OCI-LY1 (cell line): ENCODE data around the gene LDLRAD4.

Source experiments
- H2AFZ ChIP-seq: fragments of 200-600 bp; sonication (generic), shearing (Covaris generic); 2 replicates; pipeline ENCODE4 v1.6.0; 2014; ENCODE audit warnings: antibody characterized with exemption, mild to moderate bottlenecking, low read length
- H3F3A ChIP-seq: fragments of 200-600 bp; sonication (generic), shearing (Covaris generic); 2 replicates; pipeline ENCODE4 v1.6.0; 2014; ENCODE audit warnings: mild to moderate bottlenecking, antibody characterized with exemption, low read length, moderate library complexity; ENCODE audit not compliant: insufficient read depth
- H3K27ac ChIP-seq: fragments of 200-600 bp; sonication (generic); 2 replicates; pipeline ENCODE4 v1.5.1; 2014; ENCODE audit warnings: low read length, mixed run types, mild to moderate bottlenecking, low read depth; ENCODE audit not compliant: poor library complexity, severe bottlenecking
- H3K27me3 ChIP-seq: fragments of 200-600 bp; sonication (generic); 2 replicates; pipeline ENCODE4 v1.6.0; 2014; ENCODE audit warnings: antibody characterized with exemption, mild to moderate bottlenecking, low read length, moderate library complexity; ENCODE audit not compliant: insufficient read depth
- H3K36me3 ChIP-seq: fragments of 200-600 bp; sonication (generic); 2 replicates; pipeline ENCODE4 v1.6.1; 2014; ENCODE audit warnings: mild to moderate bottlenecking, antibody characterized with exemption, low read length, moderate library complexity, mixed read lengths; ENCODE audit not compliant: insufficient read depth
- H3K4me1 ChIP-seq: fragments of 200-600 bp; sonication (generic); 2 replicates; pipeline ENCODE4 v1.5.1; 2014; ENCODE audit warnings: mild to moderate bottlenecking, low read length, moderate library complexity; ENCODE audit not compliant: insufficient read depth, severe bottlenecking
- H3K4me2 ChIP-seq: fragments of 200-600 bp; sonication (generic), shearing (Covaris generic); 2 replicates; pipeline ENCODE4 v1.6.1; 2014; ENCODE audit warnings: low read length
- H3K4me3 ChIP-seq: fragments of 200-600 bp; sonication (generic); 2 replicates; pipeline ENCODE4 v1.5.1; 2014; ENCODE audit warnings: low read length, low read depth, mild to moderate bottlenecking, mixed read lengths; ENCODE audit not compliant: poor library complexity, severe bottlenecking
- H3K79me2 ChIP-seq: fragments of 200-600 bp; shearing (Covaris generic); 2 replicates; pipeline ENCODE4 v1.6.1; 2016; ENCODE audit warnings: mixed run types, low read length, mixed read lengths; ENCODE audit not compliant: insufficient read depth
- H3K9ac ChIP-seq: fragments of 200-600 bp; sonication (generic), shearing (Covaris generic); 2 replicates; pipeline ENCODE4 v1.6.1; 2014; ENCODE audit warnings: mild to moderate bottlenecking, low read length, mixed read lengths
- H3K9me2 ChIP-seq: fragments of 200-600 bp; sonication (generic), shearing (Covaris generic); 2 replicates; pipeline ENCODE4 v1.6.1; 2014; ENCODE audit warnings: low read depth, mild to moderate bottlenecking, low read length, mixed read lengths
- H3K9me3 ChIP-seq: fragments of 200-600 bp; shearing (Covaris generic); 2 replicates; pipeline ENCODE4 v1.6.1; 2014; ENCODE audit warnings: low read length, mixed read lengths
- H4K20me1 ChIP-seq: fragments of 200-600 bp; sonication (generic), shearing (Covaris generic); 2 replicates; pipeline ENCODE4 v1.6.0; 2016; ENCODE audit warnings: mild to moderate bottlenecking, low read length; ENCODE audit not compliant: insufficient read depth
- EZH2 ChIP-seq: fragments of 200-600 bp; sonication (generic), shearing (Covaris generic); IDR thresholded peaks from 2 replicates; pipeline ENCODE4 v1.8.0; 2017; ENCODE audit warnings: borderline replicate concordance, mixed run types, mild to moderate bottlenecking, antibody characterized with exemption, low read length, moderate library complexity, mixed read lengths
- TF ChIP-seq, protein P1 (sequence below): fragments of 200-600 bp; sonication (generic), shearing (Covaris generic); IDR thresholded peaks from 2 replicates; pipeline ENCODE4 v1.5.1; 2017; ENCODE audit warnings: mild to moderate bottlenecking, antibody characterized with exemption, low read length, moderate library complexity, mixed read lengths

LDLRAD4 gene

DNA sequence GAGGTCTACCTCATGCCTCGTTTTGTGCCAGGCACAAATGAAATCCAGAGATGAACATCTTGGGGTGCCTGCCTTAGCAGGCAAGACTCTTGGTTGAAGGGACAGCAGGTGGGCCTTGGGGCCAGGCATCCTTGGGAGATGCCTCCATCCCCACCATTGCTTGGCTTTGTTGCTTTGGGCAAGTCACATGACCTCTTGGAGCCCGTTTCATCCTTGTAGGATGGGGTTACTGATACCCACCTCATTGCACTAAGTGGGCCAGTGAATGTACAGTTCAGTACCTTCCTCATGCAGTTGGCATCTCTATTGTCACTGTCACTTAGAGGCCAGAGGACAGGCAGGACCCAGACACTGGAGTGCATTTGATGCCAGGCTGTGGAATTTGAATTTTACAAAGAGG is 195.5 kb downstream of the LDLRAD4 start:
- H3K36me3 ChIP-seq: peaks cover 7% of the 10 kb centered on the region; the same call in 1 of the 2 replicates
- TF ChIP-seq EZH2: no peak
- TF ChIP-seq, protein P1, sequence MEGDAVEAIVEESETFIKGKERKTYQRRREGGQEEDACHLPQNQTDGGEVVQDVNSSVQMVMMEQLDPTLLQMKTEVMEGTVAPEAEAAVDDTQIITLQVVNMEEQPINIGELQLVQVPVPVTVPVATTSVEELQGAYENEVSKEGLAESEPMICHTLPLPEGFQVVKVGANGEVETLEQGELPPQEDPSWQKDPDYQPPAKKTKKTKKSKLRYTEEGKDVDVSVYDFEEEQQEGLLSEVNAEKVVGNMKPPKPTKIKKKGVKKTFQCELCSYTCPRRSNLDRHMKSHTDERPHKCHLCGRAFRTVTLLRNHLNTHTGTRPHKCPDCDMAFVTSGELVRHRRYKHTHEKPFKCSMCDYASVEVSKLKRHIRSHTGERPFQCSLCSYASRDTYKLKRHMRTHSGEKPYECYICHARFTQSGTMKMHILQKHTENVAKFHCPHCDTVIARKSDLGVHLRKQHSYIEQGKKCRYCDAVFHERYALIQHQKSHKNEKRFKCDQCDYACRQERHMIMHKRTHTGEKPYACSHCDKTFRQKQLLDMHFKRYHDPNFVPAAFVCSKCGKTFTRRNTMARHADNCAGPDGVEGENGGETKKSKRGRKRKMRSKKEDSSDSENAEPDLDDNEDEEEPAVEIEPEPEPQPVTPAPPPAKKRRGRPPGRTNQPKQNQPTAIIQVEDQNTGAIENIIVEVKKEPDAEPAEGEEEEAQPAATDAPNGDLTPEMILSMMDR: no peak
- H3K4me1 ChIP-seq: no peaks in the 10 kb centered on the region
- H2AFZ ChIP-seq: no peak overlapping the region
- H4K20me1 ChIP-seq: no peaks in the 10 kb centered on the region
- no peak overlapping the region for H3K27ac ChIP-seq
- no peaks in the 10 kb centered on the region for H3K9me2 ChIP-seq
- no peaks in the 10 kb centered on the region for H3F3A ChIP-seq
- peaks cover 11% of the 10 kb centered on the region for H3K9me3 ChIP-seq
- H3K9ac ChIP-seq: no peak overlapping the region
- H3K4me2 ChIP-seq: no peak overlapping the region
- H3K27me3 ChIP-seq: peaks cover 13% of the 10 kb centered on the region; the same call in 1 of the 2 replicates
- H3K79me2 ChIP-seq: no peaks in the 10 kb centered on the region
- no peak overlapping the region for H3K4me3 ChIP-seq

DNA sequence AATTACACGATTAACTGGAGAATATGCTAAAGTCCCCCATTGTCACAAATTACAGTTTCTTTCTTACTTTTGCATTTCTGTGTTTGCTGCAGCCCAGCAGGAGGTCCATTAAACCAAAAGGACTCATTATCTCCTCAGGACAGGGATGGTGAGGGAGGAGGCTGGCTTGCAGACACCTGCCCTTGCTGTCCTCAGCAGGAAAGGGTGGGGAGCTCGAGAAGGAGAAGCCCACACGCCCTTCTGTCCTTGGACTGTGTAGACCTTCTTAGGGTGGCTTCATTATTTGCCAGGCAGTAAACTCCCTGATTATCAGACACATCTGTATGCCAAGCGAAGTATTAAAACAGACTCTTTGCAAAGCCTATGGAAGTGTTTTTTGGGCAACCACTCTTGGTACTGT is 196.0 kb downstream of the LDLRAD4 start:
- no peak overlapping the region for H3K27ac ChIP-seq
- H3K9me3 ChIP-seq: peaks cover 11% of the 10 kb centered on the region
- H3K79me2 ChIP-seq: no peaks in the 10 kb centered on the region
- H3K27me3 ChIP-seq: peaks cover 13% of the 10 kb centered on the region; the same call in 1 of the 2 replicates
- TF ChIP-seq, protein P1: no peak
- TF ChIP-seq EZH2: no peak
- peaks cover 7% of the 10 kb centered on the region; the same call in 1 of the 2 replicates for H3K36me3 ChIP-seq
- H3K4me2 ChIP-seq: no peak overlapping the region
- no peak overlapping the region for H3K9ac ChIP-seq
- no peak overlapping the region for H2AFZ ChIP-seq
- no peaks in the 10 kb centered on the region for H3F3A ChIP-seq
- H3K9me2 ChIP-seq: no peaks in the 10 kb centered on the region
- no peaks in the 10 kb centered on the region for H4K20me1 ChIP-seq
- no peak overlapping the region for H3K4me3 ChIP-seq
- H3K4me1 ChIP-seq: no peaks in the 10 kb centered on the region

DNA sequence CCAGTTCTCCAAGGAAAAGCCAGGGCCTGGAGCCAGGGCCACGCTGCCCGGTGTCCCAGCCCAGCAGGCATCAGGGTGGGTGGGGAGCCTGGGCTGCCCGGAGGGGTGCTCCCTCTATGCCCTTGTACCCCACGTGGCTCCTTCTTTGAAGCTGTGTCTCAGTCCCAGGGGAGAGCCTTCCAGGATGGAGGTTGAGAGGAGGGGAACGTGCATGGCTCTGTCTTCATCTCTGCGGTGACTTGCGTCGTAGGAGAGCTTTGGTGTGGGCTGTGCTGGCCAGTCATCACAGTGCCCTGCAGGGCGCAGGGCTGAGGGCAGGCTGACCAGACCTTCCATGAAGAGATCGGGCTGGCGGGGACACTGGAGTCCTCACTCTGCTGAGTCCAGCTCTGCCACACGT is 197.2 kb downstream of the LDLRAD4 start:
- TF ChIP-seq, protein P1: no peak
- no peak for TF ChIP-seq EZH2
- Histone ChIP-seq H3K79me2 (no peaks in the 10 kb centered on the region), H3K4me1 (peaks cover 12% of the 10 kb centered on the region), H3K4me3 (no peak overlapping the region), H3K36me3 (peaks cover 7% of the 10 kb centered on the region; the same call in 1 of the 2 replicates), H2AFZ (no peak overlapping the region), H3K4me2 (no peak overlapping the region), H3F3A (no peaks in the 10 kb centered on the region), H3K9me2 (no peaks in the 10 kb centered on the region), H3K9me3 (peaks cover 11% of the 10 kb centered on the region), H3K27me3 (peaks cover 13% of the 10 kb centered on the region; the same call in 1 of the 2 replicates), H3K9ac (no peak overlapping the region), H3K27ac (no peak overlapping the region), H4K20me1 (no peaks in the 10 kb centered on the region)
